GM19372 (cell line): Measurements from ENCODE around the gene KCNJ1.

Experiments
- ATAC-seq: cut with Tn5 transposase; IDR thresholded peaks from one replicate; pipeline ENCODE4 v1.9.1; 2021; ENCODE audit warnings: mild to moderate bottlenecking, low read depth, moderate library complexity; ENCODE audit not compliant: unreplicated experiment

KCNJ1 gene

GRCh38 chr11:128800871-128801417, 66.2 kb downstream of the KCNJ1 start:
- ATAC-seq: no peak

GRCh38 chr11:128796270-128796669, 70.8 kb downstream of the KCNJ1 start:
- ATAC-seq: peak; percentile 97

- ATAC-seq: no peak
Measured at GRCh38 chr11:128790196-128790595, 76.9 kb downstream of the KCNJ1 start.

GRCh38 chr11:128789497-128790150, 77.5 kb downstream of the KCNJ1 start:
- ATAC-seq: no peak
